ENCODE results near the gene GPATCH8. TPM values are rescaled to one million over a fixed set of nuclear protein-coding genes. Genes with fewer than 3 reads are reported as not detected.

Gene GPATCH8
- polyA plus RNA-seq, 1 donor from 2014 or later: 24.5 TPM

GRCh38 chr17:44523672-44523972 is 20.4 kb upstream of the GPATCH8 start:
- Histone ChIP-seq H2AFZ (ENCODE audit: low read depth, low read length) (no peak overlapping the region), H3K9me2 (ENCODE audit: insufficient read depth, low read length) (no peaks in the 10 kb centered on the region), H3K4me3 (ENCODE audit: low read length) (no peak overlapping the region), H3K36me3 (ENCODE audit: insufficient read depth, low read length) (no peaks in the 10 kb centered on the region), H3K9me3 (ENCODE audit: low read length) (no peaks in the 10 kb centered on the region), H3F3A (ENCODE audit: insufficient read depth, low read length, poor library complexity, severe bottlenecking) (no peaks in the 10 kb centered on the region), H3K79me2 (replicated peaks; ENCODE audit: insufficient read depth, low read length) (no peaks in the 10 kb centered on the region), H3K9ac (ENCODE audit: low read length) (no peak overlapping the region), H3K4me2 (ENCODE audit: low read length) (no peak overlapping the region), H4K20me1 (ENCODE audit: insufficient read depth) (no peaks in the 10 kb centered on the region), H3K27me3 (ENCODE audit: insufficient read depth, low read depth, low read length) (no peaks in the 10 kb centered on the region), H3K27ac (ENCODE audit: low read length) (no peak overlapping the region)
- TF ChIP-seq TAF1 (IDR thresholded peaks at IDR 0.05; ENCODE audit: low read depth): no peak

GRCh38 chr17:44522883-44523671 is 19.9 kb upstream of the GPATCH8 start:
- Histone ChIP-seq H3K9me2 (ENCODE audit: insufficient read depth, low read length) (no peaks in the 10 kb centered on the region), H3F3A (ENCODE audit: insufficient read depth, low read length, poor library complexity, severe bottlenecking) (no peaks in the 10 kb centered on the region), H3K27ac (ENCODE audit: low read length) (no peak overlapping the region), H3K79me2 (replicated peaks; ENCODE audit: insufficient read depth, low read length) (no peaks in the 10 kb centered on the region), H3K4me2 (ENCODE audit: low read length) (no peak overlapping the region), H3K4me3 (ENCODE audit: low read length) (no peak overlapping the region), H3K27me3 (ENCODE audit: insufficient read depth, low read depth, low read length) (no peaks in the 10 kb centered on the region), H2AFZ (ENCODE audit: low read depth, low read length) (no peak overlapping the region), H3K36me3 (ENCODE audit: insufficient read depth, low read length) (no peaks in the 10 kb centered on the region), H4K20me1 (ENCODE audit: insufficient read depth) (no peaks in the 10 kb centered on the region), H3K9me3 (ENCODE audit: low read length) (no peaks in the 10 kb centered on the region), H3K9ac (ENCODE audit: low read length) (no peak overlapping the region)
- TF ChIP-seq EZH2 (IDR thresholded peaks at IDR 0.05; ENCODE audit: borderline replicate concordance, insufficient read depth, low read length, poor library complexity, severe bottlenecking) (no peak), MXI1 (conservative IDR thresholded peaks at IDR 0.05; ENCODE audit: poor library complexity, severe bottlenecking) (no peak), POLR2AphosphoS5 (IDR thresholded peaks at IDR 0.05) (no peak), EP300 (conservative IDR thresholded peaks at IDR 0.05; ENCODE audit: poor library complexity, severe bottlenecking) (no peak), CTCF (IDR thresholded peaks at IDR 0.05; ENCODE audit: poor library complexity, severe bottlenecking) (no peak), REST (IDR thresholded peaks at IDR 0.05; ENCODE audit: borderline replicate concordance) (no peak), TAF1 (IDR thresholded peaks at IDR 0.05; ENCODE audit: low read depth) (no peak), RAD21 (conservative IDR thresholded peaks at IDR 0.05) (no peak), SMC3 (conservative IDR thresholded peaks at IDR 0.05; ENCODE audit: poor library complexity) (no peak)

All from neural cell (in vitro differentiated cells).